Chondrocyte (in vitro differentiated cells): ENCODE data around the gene UVRAG. TPM values are rescaled to one million over a fixed set of nuclear protein-coding genes. Genes with fewer than 3 reads are reported as not detected.

Experiments
- DNase-seq: peaks from one replicate; pipeline ENCODE4 v3.0.0; 2021; ENCODE audit warnings: mixed read lengths, low spot score
- H3K27ac Mint-ChIP-seq: one replicate; pipeline ENCODE4 v1.8.0; 2021; ENCODE audit warnings: mild to moderate bottlenecking, moderate library complexity, mixed read lengths; ENCODE audit not compliant: unreplicated experiment
- H3K27me3 Mint-ChIP-seq: 2 replicates; pipeline ENCODE4 v1.8.0; 2021; ENCODE audit warnings: low read depth, mixed read lengths
- H3K36me3 Mint-ChIP-seq: 2 replicates; pipeline ENCODE4 v1.8.0; 2021; ENCODE audit warnings: low read depth, mixed read lengths
- H3K4me1 Mint-ChIP-seq: 2 replicates; pipeline ENCODE4 v1.8.0; 2021; ENCODE audit warnings: low read depth, mild to moderate bottlenecking, mixed read lengths
- H3K4me3 Mint-ChIP-seq: one replicate; pipeline ENCODE4 v1.8.0; 2021; ENCODE audit warnings: mild to moderate bottlenecking, moderate library complexity, mixed read lengths; ENCODE audit not compliant: unreplicated experiment
- H3K9me3 Mint-ChIP-seq: 2 replicates; pipeline ENCODE4 v1.8.0; 2021; ENCODE audit warnings: low read depth, mixed read lengths
- CTCF ChIP-seq: fragments of 200-600 bp; sonication (generic); IDR thresholded peaks from 2 replicates; pipeline ENCODE4 v1.5.0; 2021; ENCODE audit warnings: antibody characterized with exemption, mild to moderate bottlenecking, moderate library complexity
- total RNA-seq: library from RNA; stranded (reverse); gene quantifications from 3 replicates; pipeline ENCODE4 v1.2.1, GENCODE V29; 2021

UVRAG gene
- total RNA-seq, 1 donor from 2014 or later, result 16.9 TPM

GRCh38 chr11:76159303-76159937 is 344.4 kb downstream of the UVRAG start:
- H3K27ac Mint-ChIP-seq, result no peak overlapping the region
- H3K9me3 Mint-ChIP-seq, result no peaks in the 10 kb centered on the region
- no peak for TF ChIP-seq CTCF
- H3K36me3 Mint-ChIP-seq, result no peaks in the 10 kb centered on the region
- H3K27me3 Mint-ChIP-seq, result no peaks in the 10 kb centered on the region
- peaks cover 25% of the 10 kb centered on the region for H3K4me1 Mint-ChIP-seq
- no peak overlapping the region for H3K4me3 Mint-ChIP-seq
- DNase-seq, result peak; percentile 65

GRCh38 chr11:76159983-76160661 is 345.1 kb downstream of the UVRAG start:
- Mint-ChIP-seq H3K4me3 (no peak overlapping the region), H3K27ac (no peak overlapping the region), H3K27me3 (no peaks in the 10 kb centered on the region), H3K9me3 (no peaks in the 10 kb centered on the region), H3K4me1 (peaks cover 25% of the 10 kb centered on the region), H3K36me3 (no peaks in the 10 kb centered on the region)
- no peak for TF ChIP-seq CTCF
- DNase-seq, result peak; percentile 68

GRCh38 chr11:76160856-76161255 is 345.8 kb downstream of the UVRAG start:
- TF ChIP-seq CTCF, result no peak
- Mint-ChIP-seq H3K4me3 (no peak overlapping the region), H3K9me3 (no peaks in the 10 kb centered on the region), H3K27me3 (no peaks in the 10 kb centered on the region), H3K4me1 (peaks cover 23% of the 10 kb centered on the region), H3K36me3 (no peaks in the 10 kb centered on the region), H3K27ac (no peak overlapping the region)
- DNase-seq, result peak; percentile 42

GRCh38 chr11:76161261-76161961 is 346.4 kb downstream of the UVRAG start:
- DNase-seq, result peak; percentile 56

More at GRCh38 chr11:76161261-76161961, 346.4 kb downstream of the UVRAG start:
- Mint-ChIP-seq H3K27ac (no peak overlapping the region), H3K9me3 (no peaks in the 10 kb centered on the region), H3K36me3 (no peaks in the 10 kb centered on the region), H3K27me3 (no peaks in the 10 kb centered on the region), H3K4me3 (peak overlapping the region; percentile 6), H3K4me1 (peaks cover 22% of the 10 kb centered on the region)
- no peak for TF ChIP-seq CTCF
